DOHH2 (cell line): Measurements from ENCODE around the gene NPM3.

Source experiments
- H3F3A ChIP-seq: fragments of 200-600 bp; sonication (generic), shearing (Covaris generic); 2 replicates; pipeline ENCODE4 v1.6.0; 2016; ENCODE audit warnings: antibody characterized with exemption, mild to moderate bottlenecking; ENCODE audit not compliant: control insufficient read depth, insufficient read depth
- H3K27ac ChIP-seq: fragments of 200-600 bp; sonication (generic); 2 replicates; pipeline ENCODE4 v1.5.1; 2014; ENCODE audit warnings: low read depth, mild to moderate bottlenecking, low read length, moderate library complexity
- H3K27me3 ChIP-seq: fragments of 200-600 bp; sonication (generic); 2 replicates; pipeline ENCODE4 v1.6.1; 2014; ENCODE audit warnings: mild to moderate bottlenecking, low read length, mixed read lengths; ENCODE audit not compliant: control insufficient read depth
- H3K36me3 ChIP-seq: fragments of 200-600 bp; sonication (generic); 2 replicates; pipeline ENCODE4 v1.6.1; 2014; ENCODE audit warnings: mild to moderate bottlenecking, low read length, moderate library complexity, mixed read lengths; ENCODE audit not compliant: control insufficient read depth
- H3K4me1 ChIP-seq: fragments of 200-600 bp; sonication (generic); 2 replicates; pipeline ENCODE4 v1.6.1; 2014; ENCODE audit warnings: mild to moderate bottlenecking, low read length, mixed read lengths; ENCODE audit not compliant: control insufficient read depth
- H3K4me2 ChIP-seq: fragments of 200-600 bp; sonication (generic); 2 replicates; pipeline ENCODE4 v1.6.0; 2014; ENCODE audit warnings: mild to moderate bottlenecking, low read length, moderate library complexity
- H3K4me3 ChIP-seq: fragments of 200-600 bp; sonication (generic); 2 replicates; pipeline ENCODE4 v1.5.1; 2014; ENCODE audit warnings: mild to moderate bottlenecking, low read length, mixed read lengths
- H3K79me2 ChIP-seq: fragments of 200-600 bp; sonication (generic); 2 replicates; pipeline ENCODE4 v1.6.1; 2014; ENCODE audit warnings: mild to moderate bottlenecking, low read length, mixed read lengths; ENCODE audit not compliant: control insufficient read depth
- H3K9me2 ChIP-seq: fragments of 200-600 bp; sonication (generic); replicated peaks from 2 replicates; pipeline ENCODE4 v1.6.1; 2014; ENCODE audit warnings: mild to moderate bottlenecking, low read length, mixed read lengths; ENCODE audit not compliant: control insufficient read depth
- H3K9me3 ChIP-seq: fragments of 200-600 bp; sonication (generic); 2 replicates; pipeline ENCODE4 v1.6.1; 2014; ENCODE audit warnings: antibody characterized with exemption, low read length, mixed read lengths; ENCODE audit not compliant: control insufficient read depth, insufficient read depth
- H4K20me1 ChIP-seq: fragments of 200-600 bp; sonication (generic); 2 replicates; pipeline ENCODE4 v1.6.0; 2014; ENCODE audit warnings: low read depth, mild to moderate bottlenecking, antibody characterized with exemption, low read length, moderate library complexity; ENCODE audit not compliant: control insufficient read depth, insufficient read depth
- CTCF ChIP-seq: fragments of 200-600 bp; sonication (generic); IDR thresholded peaks from one replicate; pipeline ENCODE4 v1.5.1; 2014; ENCODE audit warnings: antibody characterized with exemption, mild to moderate bottlenecking, low read depth, low read length; ENCODE audit not compliant: poor library complexity, severe bottlenecking
- EZH2phosphoT487 ChIP-seq: fragments of 200-600 bp; sonication (generic); IDR thresholded peaks from 2 replicates; pipeline ENCODE4 v1.6.1; 2017; ENCODE audit warnings: borderline replicate concordance, mild to moderate bottlenecking, antibody characterized with exemption, low read length, moderate library complexity, mixed read lengths

Gene NPM3

GRCh38 chr10:101774589-101775272 lies 8.5 kb downstream of the NPM3 start:
- H3F3A ChIP-seq: peaks cover 4% of the 10 kb centered on the region
- no peaks in the 10 kb centered on the region for H3K9me2 ChIP-seq
- H3K4me2 ChIP-seq: no peak overlapping the region
- H3K9me3 ChIP-seq: no peaks in the 10 kb centered on the region
- peaks cover 20% of the 10 kb centered on the region for H3K4me1 ChIP-seq
- no peaks in the 10 kb centered on the region for H3K79me2 ChIP-seq
- no peaks in the 10 kb centered on the region for H4K20me1 ChIP-seq
- H3K4me3 ChIP-seq: no peak overlapping the region
- peaks cover 49% of the 10 kb centered on the region for H3K27me3 ChIP-seq
- peaks cover 9% of the 10 kb centered on the region; the same call in 1 of the 2 replicates for H3K36me3 ChIP-seq
- TF ChIP-seq EZH2phosphoT487 (no peak), CTCF (no peak)
- no peak overlapping the region for H3K27ac ChIP-seq

- H3K4me2 ChIP-seq: no peak overlapping the region
- H3K27me3 ChIP-seq: peaks cover 52% of the 10 kb centered on the region
- H3K4me1 ChIP-seq: peaks cover 14% of the 10 kb centered on the region
- no peaks in the 10 kb centered on the region for H3K9me3 ChIP-seq
- H3K79me2 ChIP-seq: no peaks in the 10 kb centered on the region
- TF ChIP-seq EZH2phosphoT487: no peak
- no peak for TF ChIP-seq CTCF
- H3K36me3 ChIP-seq: peaks cover 9% of the 10 kb centered on the region; the same call in 1 of the 2 replicates
- peaks cover 4% of the 10 kb centered on the region for H3F3A ChIP-seq
- no peaks in the 10 kb centered on the region for H3K9me2 ChIP-seq
- no peak overlapping the region for H3K4me3 ChIP-seq
- H4K20me1 ChIP-seq: no peaks in the 10 kb centered on the region
- H3K27ac ChIP-seq: no peak overlapping the region
Measured at GRCh38 chr10:101773923-101774588, 9.2 kb downstream of the NPM3 start.

- Histone ChIP-seq H3K27me3 (peaks cover 56% of the 10 kb centered on the region), H3K27ac (no peak overlapping the region), H3F3A (peaks cover 4% of the 10 kb centered on the region), H3K9me3 (no peaks in the 10 kb centered on the region), H3K4me1 (peaks cover 4% of the 10 kb centered on the region), H3K79me2 (no peaks in the 10 kb centered on the region), H3K4me3 (no peak overlapping the region), H3K9me2 (no peaks in the 10 kb centered on the region), H3K36me3 (peaks cover 9% of the 10 kb centered on the region; the same call in 1 of the 2 replicates), H4K20me1 (no peaks in the 10 kb centered on the region), H3K4me2 (no peak overlapping the region)
- no peak for TF ChIP-seq CTCF
- peak; percentile 74 for TF ChIP-seq EZH2phosphoT487
Measured at GRCh38 chr10:101772895-101773761, 10.1 kb downstream of the NPM3 start.
